ENCODE results near the gene CPB2.

Gene CPB2

GRCh38 chr13:46126552-46127357, 21.9 kb upstream of the CPB2 start:
- DNase-seq, result peak; percentile 57

DNA sequence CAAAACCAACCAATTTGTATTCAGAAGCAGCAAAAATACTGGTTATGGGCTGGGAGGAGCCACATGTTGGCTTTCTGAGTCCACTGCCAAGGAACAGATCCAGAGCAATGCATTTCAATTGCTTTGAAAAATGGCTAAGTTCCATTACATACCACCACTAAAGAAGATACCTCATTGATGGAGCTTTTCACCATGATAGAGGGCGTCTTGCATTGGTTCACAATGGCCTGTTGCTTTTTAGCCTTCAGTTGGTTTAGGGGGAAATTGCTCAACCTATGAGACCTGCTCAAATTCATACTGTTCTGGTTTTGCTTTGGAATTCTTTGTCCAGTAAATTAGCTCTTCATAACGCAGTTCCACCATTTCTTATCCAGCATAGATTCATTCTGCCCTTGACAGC, 21.2 kb upstream of the CPB2 start:
- no peak for DNase-seq

DNA sequence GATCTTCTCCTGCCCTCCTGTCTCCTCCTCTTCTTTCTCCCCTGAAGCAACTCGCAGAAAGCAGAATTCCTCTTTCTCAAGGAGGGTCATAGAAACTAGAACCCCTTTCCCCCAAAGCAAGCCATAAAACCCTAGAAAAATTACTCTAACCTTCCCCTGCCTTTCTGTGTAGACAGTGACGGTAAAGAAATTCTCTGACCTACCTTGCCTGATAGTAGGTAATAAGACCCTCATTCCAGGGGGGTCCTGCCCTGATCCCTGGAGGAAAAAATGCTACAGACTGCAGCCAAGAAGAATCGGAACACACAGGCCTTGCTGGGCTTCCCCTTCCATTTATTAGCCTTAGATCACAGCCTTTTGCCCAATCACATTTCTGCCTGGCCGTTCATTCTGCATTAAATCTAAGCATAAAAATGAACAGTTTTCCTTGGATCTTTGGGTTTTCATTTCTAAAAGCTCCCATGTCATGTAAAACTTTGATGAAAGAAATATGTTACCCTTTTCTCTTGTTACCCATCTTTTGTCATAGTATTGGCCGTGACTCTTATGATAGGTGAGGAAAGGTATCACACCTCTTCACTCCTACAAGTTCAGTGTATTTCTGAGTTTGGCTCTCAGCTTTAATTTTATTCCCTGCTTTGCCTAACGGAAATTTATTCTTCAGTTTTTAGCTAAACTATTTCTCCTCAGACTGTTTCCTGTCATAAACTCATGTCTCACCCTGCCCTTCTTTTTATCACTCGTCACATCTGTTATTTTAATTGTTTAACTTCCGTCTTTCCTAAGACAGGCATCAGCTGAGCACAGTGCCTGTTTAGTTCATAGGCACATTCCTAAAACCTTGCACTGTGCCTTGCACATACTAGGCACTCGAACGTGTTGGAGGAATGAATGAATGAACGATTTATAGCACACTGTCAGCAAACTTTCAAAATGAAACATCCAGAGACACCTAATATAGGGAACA, 20.4 kb upstream of the CPB2 start:
- no peak for DNase-seq

DNA sequence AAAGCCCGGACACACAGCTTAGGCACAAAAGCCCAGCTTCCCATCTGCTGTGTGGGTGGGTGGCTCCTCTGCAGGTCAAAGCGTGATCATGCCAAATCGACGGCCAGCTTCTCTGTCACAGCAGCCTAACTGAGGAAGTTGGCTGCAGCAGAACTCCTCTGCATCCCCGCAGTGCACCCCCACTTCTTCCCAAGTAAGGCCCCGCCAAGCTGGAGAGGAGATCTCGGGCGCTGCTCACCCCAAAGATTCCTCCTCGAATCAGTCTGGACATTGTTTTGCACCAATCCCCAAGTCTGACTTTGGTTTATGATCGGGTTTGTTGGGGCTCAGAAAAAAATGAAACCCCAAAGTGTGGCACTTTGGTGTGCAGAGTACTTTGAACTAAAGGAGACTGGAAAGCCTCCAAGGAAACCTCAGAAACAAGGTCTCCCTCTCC, 19.7 kb upstream of the CPB2 start:
- DNase-seq, result no peak

DNA sequence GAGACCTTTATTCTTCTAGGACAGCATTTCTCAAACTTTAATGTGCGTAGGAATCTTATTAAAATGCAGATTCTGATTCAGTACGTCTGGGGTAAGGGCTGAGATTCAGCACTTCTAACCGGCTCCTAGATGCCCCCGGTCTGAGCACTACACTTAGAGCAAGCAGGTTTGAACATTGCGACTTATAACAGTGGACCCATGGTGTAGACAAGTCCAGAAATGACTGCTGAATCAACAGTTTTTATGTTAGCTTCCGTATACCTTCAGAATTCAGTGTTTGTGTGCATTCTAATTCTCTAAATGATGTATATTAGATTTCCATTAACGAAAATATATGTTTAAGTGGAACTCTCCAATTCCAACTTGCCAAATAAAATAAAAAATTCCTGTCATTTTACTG, 17.5 kb upstream of the CPB2 start:
- DNase-seq, result no peak

DNA sequence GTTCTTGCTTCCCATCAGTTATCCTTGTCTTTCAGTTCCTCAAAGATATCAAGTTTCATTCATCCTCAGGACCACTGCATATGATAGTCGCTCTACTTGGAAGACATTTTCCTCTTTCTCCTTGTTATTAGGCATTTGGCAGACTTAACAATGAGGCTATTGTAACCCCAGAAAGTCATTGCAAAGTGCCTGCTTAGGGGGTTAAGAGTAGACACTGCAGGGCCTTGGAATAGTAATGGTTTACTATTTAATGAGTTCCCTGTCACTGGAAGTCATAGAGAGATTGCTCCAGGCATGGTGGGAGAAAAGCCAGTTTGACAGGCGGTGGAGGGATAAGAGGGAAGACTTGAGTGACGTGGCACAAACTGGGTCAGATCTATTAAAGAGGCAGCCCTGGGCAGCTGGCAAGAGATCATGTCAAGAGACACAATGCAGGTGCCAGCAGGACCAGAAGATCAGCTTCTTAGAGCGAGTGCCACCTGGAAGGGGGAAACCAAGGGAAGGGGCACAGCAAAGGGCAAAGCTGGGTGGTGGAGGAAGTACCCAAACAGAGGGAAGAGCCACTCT, 16.8 kb upstream of the CPB2 start:
- DNase-seq, result no peak

DNA sequence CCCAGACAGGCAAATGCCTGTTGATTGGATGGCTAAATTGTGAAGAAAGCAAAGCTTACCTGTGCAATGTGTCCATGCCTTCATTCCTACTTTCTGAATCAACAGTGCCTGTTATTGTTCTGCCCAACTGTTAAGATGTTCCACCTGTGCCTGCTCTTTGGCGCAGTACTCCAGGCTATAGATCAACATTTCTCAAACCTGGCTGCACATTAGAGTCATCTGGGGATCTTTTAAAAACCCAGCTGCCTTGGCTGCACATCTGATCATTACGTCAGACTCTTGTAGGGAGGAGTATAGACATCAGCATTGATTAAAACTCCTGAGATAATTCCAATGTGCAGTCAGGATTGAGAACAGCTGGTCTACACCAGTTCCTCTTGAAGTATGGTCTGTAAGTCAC, 16.2 kb upstream of the CPB2 start:
- DNase-seq, result no peak

DNA sequence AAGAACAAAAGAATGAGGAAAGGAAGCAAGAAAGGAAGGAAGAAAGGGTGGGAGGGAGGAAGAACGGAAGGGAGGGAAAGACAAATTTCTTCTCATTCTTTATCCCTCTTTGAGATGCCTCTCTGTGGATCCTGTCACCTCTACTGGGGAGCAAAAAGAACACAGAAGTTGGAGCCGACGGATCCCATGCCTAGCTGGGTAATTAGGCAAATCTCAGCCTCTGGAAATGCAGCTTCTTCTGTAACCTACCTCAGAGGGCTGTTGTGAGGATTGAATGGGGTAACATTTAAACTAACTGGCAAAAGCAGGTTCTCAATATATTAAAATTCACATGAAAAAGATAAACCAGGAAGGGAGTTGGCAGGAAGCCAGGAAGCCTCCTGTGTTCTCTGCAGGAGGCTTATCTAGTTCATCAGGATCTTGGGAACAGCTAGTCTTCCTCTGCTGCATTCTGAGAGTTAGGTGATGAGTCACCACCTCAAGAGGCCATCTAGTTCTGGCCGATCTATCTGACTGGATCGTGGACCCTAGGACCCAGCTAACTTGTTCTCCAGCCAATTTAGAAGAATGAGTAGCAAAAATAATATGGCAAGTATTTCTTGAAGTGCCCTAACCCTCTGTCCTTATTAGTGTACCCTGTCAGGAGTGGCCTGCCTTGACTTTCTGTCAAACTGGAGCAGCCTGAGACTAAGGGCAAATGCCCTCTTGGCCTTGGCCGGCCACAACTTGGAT, 15.2 kb upstream of the CPB2 start:
- no peak for DNase-seq

GRCh38 chr13:46116653-46117502, 12.0 kb upstream of the CPB2 start:
- no peak for DNase-seq

- no peak for DNase-seq
These were observed 9.8 kb upstream of the CPB2 start for GRCh38 chr13:46114613-46115012.

DNA sequence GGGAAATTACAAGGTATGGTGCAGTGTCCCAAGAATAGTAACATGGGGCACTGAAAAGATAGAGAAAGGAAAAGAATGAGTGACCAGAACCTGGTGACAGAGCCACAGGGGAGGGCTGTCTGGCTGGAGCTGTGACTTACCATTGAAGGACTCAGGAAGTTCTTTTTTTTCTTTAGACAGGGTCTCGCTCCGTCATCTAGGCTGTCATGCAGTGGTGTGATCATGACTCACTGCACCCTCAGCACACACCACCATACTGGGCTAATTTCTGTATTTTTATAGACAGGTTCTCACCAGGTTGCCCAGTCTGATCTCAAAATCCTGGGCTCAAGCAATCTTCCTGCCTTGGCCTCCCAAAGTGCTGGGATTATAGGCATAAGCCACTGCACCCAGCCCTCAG, 8.8 kb upstream of the CPB2 start:
- no peak for DNase-seq

DNA sequence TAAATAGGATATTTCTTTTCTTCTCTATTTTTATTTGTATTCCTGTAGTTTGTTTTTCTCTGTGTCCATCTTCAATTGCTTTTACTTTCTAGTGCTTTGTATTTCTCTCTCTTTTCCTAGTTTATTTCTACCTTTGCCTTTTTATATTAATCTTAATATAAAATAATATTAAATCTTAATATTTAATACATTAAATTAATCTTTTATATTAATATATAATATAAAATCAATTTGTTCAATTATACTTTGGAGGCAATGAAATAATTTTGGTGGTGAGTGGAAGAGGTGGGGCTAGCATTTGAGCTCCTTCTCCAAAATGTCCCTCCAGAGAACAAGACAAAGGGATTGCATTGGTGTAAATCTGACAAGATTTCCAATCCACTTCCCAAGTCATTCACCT, 6.3 kb upstream of the CPB2 start:
- no peak for DNase-seq

GRCh38 chr13:46109451-46109850, 4.6 kb upstream of the CPB2 start:
- no peak for DNase-seq

DNA sequence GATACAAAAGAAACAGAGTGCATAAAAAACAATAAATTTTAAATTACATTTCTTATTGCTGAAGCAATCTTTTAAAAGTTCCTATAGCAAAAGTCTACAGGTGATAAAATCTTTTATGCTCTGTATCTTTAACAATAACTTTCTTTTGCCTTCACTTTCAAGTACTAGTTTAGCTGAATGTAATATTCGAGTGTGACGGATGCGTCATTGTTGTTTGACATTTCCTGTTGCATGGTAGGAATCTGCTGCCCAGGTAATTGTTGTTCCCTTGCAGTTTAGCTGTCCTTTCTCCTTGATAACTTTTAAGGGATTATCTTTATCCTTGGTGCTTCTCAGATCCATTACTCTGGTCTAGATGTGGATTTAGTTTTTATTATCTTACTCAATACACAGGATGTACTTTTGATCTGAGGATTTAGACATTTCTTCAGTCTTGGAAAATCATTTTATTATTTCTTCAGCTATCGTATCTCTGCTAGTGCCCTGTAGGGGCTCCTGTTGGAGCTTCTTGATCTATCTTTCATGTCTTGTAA, 2.1 kb upstream of the CPB2 start:
- no peak for DNase-seq

GRCh38 chr13:46103037-46103436, 1.8 kb downstream of the CPB2 start:
- DNase-seq, result no peak

GRCh38 chr13:46102255-46102605, 2.6 kb downstream of the CPB2 start:
- DNase-seq, result no peak

DNA sequence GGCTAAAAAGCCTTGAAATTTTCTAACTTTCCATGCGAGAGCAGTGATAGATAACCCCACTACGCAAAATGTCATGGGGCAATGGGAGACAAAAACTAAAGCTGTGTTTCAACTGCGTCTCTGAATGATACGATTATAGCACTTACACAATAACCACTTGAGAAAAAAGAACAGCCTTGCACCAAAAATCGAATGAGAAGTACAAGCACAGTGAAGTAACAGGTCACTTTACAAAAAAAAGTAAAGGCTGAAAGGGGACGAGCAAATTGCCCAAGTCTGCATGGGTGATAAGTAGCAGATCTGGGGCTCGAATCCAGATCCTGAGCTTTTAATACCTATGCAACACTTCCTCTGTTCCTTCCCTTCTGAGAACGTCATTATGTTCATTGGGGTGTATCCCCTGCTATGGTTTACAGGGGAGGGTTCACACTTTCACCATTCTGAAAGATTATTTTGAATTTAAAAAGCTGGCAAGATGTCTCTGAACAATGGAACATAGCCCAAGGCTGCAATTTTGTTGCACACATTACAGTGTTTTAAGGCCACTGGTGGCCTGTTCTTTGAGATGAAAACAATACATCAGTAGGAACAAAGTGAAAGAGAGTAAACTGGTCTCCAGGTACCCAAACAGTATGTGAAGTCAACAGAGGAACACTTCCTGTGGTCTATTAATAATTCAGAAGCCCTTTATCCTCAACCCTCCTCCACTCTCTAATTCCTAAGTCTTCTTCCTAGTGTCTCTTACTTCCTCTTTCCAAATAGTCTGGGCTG, 3.2 kb downstream of the CPB2 start:
- DNase-seq, result no peak

DNA sequence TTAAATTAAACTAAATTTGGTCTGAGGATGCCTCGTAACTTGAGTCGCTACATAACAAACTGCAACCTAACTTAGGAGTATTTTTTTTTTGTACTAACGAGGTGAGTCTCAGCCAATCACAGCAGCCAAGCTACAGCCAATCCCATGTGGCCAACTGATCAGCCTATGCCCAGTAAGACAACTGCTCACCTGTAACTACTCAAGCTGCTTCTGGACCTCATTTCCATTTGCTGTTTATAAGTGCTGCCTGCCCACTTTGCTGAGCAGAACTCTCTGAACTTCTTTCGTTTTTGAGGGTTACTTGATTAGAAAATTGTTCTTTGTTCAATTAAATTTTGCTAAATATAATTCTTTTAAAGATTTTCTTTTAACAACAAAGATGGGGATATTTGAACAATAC, 3.8 kb downstream of the CPB2 start:
- DNase-seq, result no peak

DNA sequence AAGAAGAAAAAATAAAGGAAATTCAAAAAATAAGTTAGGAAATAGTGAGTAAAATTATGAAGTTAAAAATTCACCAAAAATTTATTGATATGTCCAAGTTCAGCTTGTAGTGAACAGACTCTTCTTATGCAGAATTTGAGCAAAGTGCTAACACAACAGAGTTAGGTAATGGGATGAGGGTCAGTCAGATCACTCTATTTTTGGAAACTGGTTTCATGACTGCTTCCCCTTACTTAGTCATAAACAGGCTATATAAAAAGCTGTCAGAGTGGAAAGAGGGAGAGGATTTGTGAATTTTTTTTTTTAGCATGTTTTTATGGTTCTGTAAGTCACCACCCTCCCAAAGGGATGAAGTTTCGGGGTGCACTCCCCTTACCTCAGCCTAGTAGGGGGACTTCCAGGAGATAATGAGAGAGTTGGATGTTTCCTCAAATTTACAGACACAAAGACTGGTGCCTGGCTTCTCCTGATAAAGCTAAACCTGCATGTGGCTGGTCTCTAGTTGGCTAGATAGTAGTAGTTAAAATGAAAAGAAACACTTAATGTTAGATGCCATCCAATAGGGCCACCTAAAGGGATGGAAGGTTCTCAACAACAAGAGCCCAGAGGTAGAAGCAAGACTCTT, 4.5 kb downstream of the CPB2 start:
- DNase-seq, result no peak

DNA sequence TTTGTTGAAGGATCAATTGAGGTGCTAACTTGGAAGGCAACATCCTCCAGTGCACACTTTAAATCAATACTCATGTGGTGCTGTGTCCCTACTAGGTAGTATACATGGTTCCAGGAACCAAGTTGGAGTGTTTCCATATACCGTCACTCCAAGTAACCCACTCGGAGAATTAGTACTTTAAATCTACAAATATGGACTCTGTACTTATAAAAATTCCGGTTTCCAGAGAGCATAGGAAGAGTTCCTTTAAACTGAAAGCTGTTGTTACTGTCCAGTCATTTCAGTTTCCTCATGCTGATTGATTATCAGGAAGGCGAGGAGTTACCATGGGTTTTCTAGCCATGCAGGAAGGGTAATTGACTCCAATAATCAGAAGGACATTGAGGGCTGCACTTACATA, 7.2 kb downstream of the CPB2 start:
- DNase-seq, result no peak

DNA sequence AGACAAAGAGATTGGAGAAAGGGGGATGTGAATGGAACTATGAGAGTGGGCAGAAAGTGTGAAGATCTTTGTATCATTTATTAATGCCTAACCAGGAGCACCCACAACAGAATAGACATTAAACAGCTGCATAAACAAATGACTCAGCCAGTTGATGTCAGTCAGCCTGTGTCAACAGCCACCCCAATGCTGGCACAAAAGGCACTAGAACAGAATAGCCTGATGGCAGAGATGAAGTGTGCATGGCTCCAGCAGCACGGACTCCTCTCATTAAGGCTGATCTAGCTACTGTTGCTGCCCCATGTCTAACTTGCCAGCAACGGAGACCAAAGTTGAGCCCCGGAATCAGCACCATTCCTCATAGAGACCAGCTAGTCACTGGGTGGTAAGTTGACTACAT, 7.8 kb downstream of the CPB2 start:
- no peak for DNase-seq

Data from right hindlimb (tissue), 1 donor.